Stimulated activated CD4-positive, alpha-beta T cell treated with anti-CD3 and anti-CD28 coated beads, Interleukin-2, amount 100 ng/mL, for 24 hours (primary cell): ENCODE measurements around the gene TRANK1.

ENCODE experiments used
- DNase-seq, 2 donors: peaks; one replicate each; pipeline ENCODE4 v3.0.0-alpha.2; 2020

Gene TRANK1

DNA sequence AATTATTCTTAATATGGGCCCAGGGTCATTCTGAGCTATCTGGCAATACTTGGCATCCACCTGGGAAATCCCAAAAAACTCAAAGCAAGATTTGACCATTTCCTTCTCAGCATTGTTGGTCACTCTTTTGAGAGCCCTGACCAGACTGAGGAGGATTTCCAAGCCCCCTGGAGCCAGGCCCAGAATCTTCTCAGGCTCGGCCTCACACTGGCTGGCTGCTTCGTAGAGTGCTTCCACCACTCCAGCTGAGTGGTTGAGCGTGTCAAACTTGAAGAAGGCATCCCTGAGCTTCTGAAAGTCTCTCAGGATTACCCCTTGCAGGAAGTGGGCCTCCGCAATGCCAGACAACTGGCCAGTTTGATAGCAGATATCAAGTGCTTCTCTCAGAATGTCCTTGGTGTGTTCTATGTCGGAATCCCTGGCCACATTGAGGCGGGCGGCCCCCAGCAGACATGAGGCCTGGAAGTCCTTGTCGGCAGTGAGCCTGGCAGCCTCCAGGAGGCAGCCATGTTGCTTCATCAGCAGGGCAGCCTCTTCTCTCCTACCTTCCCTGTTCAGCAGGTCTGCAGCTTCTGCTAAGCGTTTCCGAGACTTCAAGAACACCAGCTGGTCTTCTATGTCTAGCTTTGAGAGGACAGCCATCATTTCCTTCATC is 111.6 kb downstream of the TRANK1 start:
- no peak for DNase-seq

GRCh38 chr3:36832406-36832805 is 112.4 kb downstream of the TRANK1 start:
- DNase-seq = no peak

GRCh38 chr3:36827133-36827532 is 117.7 kb downstream of the TRANK1 start:
- DNase-seq = no peak

DNA sequence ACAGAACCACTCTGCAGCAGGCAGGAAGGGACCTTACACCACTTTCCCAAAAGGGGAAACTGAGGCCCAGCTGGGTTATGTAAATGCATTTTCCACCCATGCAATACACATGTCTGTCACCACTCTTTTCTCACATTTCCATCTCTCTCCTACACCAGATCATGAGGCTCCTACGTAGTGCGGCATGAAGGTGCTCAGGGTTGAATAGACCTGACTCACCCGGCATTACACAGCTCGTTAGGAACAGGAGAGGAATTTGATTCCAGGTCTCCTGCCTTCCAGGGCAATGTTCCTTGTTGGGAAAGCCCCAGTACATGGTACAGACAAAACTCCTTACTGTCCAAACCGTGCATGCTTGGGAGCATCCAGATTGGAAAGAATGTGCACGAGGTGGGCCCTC is 118.6 kb downstream of the TRANK1 start:
- DNase-seq = no peak

- no peak for DNase-seq
Measured at GRCh38 chr3:36824443-36824842, 120.4 kb downstream of the TRANK1 start.

GRCh38 chr3:36823806-36824205 is 121.0 kb downstream of the TRANK1 start:
- no peak for DNase-seq

DNA sequence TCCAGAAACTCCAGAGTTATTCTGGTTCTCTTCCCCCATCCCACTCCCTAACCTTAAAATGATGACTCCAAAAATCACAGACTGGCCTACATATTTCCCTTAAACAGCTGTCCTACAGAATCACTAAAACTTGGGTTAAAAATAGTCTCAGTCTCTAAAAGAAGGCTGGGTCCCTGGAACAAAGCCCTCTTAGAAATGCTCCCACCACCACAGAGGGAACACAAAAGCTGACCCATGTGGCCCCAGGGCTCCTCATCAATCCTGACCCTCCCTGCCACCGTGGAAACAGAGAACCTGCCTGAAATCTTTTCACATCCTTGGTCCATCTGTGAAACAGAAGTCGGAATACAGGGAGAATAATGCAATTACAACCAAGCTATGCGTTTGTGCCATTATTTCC is 124.8 kb downstream of the TRANK1 start:
- no peak for DNase-seq

- DNase-seq = no peak
Measured at GRCh38 chr3:36817806-36818533, 126.9 kb downstream of the TRANK1 start.

DNA sequence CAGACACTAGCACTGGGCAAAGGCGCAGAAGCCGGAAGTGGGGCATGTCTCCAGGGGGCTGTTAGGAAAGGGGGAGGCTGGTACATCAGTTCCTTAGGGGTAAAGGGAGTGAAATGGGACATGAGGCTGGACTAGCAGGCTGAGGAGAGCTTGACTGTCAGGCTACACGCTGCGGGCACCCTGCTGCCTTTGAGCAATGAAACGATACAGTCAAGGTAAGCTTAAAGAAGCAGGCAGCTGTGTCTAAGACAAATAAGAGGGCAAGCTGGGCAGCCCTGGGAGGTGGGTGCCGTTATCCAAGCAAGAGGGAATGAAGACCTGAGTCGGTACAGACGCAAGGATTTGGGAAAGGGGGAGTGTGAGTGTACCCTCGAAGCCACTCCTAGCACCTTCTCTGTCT is 129.5 kb downstream of the TRANK1 start:
- no peak for DNase-seq

- no peak for DNase-seq
Measured at GRCh38 chr3:36814776-36815175, 130.1 kb downstream of the TRANK1 start.

DNA sequence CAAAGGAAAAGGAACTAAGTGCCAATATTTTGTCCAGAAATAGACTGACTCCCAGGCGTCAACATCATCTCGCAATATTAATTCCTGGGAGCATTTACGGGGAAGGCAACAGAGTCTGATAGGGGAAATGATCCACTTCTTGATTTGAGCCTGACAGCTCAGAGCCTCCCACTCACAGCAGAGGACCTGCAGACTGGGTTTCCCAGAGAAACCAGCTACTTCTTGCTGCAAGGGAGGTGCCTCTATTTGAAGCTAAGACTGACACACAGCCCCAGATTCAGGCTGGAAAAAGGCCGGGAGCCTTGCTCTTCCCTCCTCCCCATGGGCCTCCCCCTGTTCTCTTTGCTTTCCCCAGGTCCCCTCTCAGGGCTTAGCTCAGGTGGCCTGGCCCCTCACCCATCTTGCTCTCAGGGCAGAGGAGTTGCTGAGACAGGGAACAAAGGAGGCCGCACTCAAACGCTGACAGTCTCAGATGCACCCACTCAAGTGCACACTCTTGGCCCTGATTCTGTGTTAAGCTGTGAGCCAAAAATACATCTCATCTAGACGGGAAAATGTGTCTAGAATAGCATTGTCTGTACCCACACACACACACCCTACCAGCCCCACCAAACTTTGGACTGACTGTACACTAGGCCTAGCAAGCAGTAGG is 130.7 kb downstream of the TRANK1 start:
- no peak for DNase-seq

GRCh38 chr3:36813305-36813704 is 131.5 kb downstream of the TRANK1 start:
- DNase-seq = no peak

- no peak for DNase-seq
Measured at GRCh38 chr3:36812240-36812639, 132.6 kb downstream of the TRANK1 start.

DNA sequence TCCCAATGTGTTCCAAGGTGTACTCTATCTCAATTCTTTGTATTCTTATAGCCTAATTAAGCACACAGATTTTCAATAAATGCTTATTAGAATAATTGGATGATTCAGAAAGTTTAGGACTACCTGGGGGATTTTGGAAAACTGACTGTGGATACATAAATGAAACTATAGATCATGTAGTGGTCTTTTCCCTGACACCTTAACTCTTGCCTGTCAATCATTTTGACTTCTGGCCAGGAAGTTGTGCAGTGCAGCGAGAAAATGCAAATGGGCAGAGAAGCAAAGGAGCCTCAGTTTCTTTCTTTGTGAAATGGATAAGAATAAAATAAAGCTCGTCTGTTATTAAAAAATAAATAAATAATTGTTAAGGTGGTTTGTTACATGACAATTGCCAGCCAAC is 133.1 kb downstream of the TRANK1 start:
- no peak for DNase-seq

DNA sequence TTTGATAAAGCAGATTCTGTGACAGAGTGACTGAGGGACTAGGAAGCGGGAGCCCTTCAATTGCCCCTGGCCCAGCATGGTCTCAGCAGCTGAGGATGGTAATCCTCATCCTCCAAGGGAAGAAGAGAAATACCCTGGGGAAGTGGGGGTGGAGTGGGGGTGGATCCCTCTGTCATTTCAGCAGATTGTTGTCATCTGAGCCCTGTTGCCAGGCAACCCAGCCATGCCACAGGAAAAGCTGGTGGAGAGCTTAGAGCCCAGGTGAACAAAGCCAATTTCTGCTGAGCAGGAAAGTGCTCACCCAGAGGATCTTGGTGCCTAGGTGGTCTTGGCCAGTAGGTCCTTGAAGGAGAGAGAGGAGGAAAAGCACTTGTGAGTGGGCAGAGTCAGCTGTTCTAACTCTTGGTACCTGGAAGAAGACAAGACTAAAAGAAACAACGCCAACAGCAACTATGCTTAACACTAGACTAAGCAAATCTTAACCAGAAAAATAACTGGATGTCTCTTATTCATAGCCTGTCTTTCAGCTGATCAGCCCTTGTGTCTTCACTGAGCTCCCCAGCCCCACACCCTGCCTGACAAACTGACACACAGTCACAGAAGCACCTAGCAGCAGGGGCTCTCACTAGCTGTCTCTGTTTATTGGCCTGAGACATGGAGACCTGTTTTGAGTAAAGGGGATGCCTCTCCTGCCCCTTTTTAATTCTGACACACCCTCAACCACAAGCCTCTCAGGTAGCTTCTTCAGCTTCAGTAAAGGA is 140.4 kb downstream of the TRANK1 start:
- no peak for DNase-seq

GRCh38 chr3:36803091-36803791 is 141.6 kb downstream of the TRANK1 start:
- DNase-seq = no peak

- DNase-seq = no peak
Measured at GRCh38 chr3:36800533-36801116, 144.2 kb downstream of the TRANK1 start.

DNA sequence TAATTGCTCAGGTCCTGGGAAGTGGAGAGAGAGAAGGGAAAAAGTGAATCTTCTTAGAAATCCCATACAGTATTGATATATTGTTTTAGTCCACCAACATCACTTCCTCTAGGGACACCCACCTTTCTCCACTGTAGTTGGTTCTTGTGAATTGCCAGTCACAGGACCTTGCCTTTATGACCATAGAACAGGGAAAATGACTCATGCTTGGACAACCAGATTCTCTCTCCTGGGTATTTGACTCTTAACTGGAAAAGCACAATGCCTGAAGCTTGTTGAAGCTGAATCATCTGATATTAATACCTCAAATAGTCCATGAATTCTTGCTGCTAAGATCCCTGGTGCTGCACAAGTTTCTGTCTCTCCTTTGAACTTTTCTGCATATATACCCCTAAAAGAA is 148.0 kb downstream of the TRANK1 start:
- DNase-seq = no peak

DNA sequence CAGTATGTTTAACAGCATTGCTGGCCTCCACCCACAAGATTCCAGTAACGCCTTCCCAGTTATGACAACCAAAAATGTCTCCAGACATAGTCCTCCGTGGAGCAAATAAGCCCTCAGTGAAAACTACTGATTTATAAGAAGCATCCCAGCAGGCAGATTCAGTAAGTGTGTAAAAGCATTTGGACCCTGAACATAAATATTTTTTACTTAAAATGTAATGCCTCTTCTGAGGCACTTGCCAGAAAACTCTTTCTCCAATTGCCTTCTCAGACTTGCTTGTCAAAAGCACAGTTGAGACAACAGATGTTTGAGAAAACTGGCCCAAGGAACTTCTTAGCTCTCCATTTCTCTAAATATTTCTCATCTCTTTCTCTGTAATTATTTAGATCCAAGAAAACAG is 148.7 kb downstream of the TRANK1 start:
- DNase-seq = no peak

DNA sequence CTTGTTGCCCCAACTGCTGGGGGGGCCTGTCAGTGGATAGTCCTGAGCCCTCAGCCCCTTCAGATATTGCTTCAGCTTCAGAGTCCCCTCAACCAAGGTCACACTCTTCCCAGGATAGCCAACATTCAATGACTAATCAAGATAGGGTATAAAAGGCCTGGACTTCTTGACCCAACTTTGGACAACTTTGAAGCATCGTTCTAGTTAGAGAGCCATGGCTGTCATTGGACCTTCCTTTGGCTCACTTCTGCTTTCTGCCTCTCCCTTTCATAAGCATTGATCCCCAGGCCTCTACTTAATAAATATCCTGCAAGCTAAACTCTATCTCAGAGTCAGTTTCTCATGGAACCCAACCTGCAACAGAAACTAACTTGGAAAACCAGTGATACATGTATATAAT is 149.2 kb downstream of the TRANK1 start:
- DNase-seq = no peak

DNA sequence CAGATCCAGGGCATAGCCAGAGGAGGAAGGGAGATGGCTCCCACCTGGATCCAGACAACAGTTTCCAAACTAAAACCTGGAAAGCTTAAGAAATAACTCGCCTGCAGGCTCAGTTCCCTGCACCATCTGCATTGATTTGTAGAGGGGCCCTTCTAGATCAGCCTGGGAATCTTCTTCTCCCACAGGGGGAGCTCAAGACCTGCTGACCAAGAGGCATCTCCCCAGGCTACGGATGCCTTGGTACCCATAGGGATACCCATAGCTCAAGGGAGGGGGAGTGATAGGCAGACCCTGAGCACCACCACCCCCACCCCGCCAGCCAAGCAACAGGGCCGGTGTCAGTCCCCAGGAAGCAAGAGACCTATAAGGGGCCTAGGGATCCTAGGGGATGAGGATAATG is 152.5 kb downstream of the TRANK1 start:
- peak in 1 of 2 donors; percentile 11 for DNase-seq

DNA sequence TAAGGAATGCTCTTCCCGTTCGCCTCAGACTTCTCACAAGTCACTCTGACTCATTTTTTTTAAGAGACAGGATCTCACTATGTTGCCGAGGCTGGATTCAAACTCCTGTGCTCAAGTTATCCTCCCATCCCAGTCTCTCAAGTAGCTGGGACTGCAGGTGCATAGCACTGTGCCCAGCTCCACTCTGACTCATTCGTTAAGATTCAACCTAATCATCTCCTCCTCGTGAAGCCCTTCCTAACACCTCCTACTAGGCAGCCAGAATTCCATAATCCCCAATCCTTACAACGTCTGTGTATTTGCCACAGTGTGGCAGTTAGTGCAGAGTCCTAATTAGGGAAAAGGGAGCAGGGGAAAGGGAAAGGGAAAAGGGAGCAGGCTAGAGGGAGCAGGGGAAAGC is 154.1 kb downstream of the TRANK1 start:
- no peak for DNase-seq
